GM20431 (cell line): ENCODE measurements around the gene TTC21A.

Experiments
- in situ Hi-C: fragments of 300-500 bp; cut with MseI, MboI; formaldehyde crosslinking; loops from one replicate; pipeline ENCODE4 v1.15.0; 2020; ENCODE audit warnings: low sequenced_read_pairs; ENCODE audit not compliant: unreplicated experiment

Gene TTC21A

GRCh38 chr3:39110041-39110639 is 2.7 kb downstream of the TTC21A start:
- in situ Hi-C loops = no loop called here

GRCh38 chr3:39112113-39112512 is 4.6 kb downstream of the TTC21A start:
- in situ Hi-C loops = no loop called here

- in situ Hi-C loops = no loop called here
These were observed 5.1 kb downstream of the TTC21A start for GRCh38 chr3:39112535-39112934.

- in situ Hi-C loops = no loop called here
These were observed 5.8 kb downstream of the TTC21A start for GRCh38 chr3:39113291-39113690.

GRCh38 chr3:39114456-39114855 is 7.0 kb downstream of the TTC21A start:
- in situ Hi-C loops = no loop called here

GRCh38 chr3:39115870-39116269 is 8.4 kb downstream of the TTC21A start:
- in situ Hi-C loops = no loop called here

- in situ Hi-C loops = no loop called here
These were observed 10.6 kb downstream of the TTC21A start for GRCh38 chr3:39118079-39118478.

- in situ Hi-C loops = no loop called here
These were observed 11.6 kb downstream of the TTC21A start for GRCh38 chr3:39118931-39119660.

GRCh38 chr3:39121621-39122020 is 14.1 kb downstream of the TTC21A start:
- in situ Hi-C loops = no loop called here

- in situ Hi-C loops = no loop called here
These were observed 15.3 kb downstream of the TTC21A start for GRCh38 chr3:39122813-39123212.

- in situ Hi-C loops = no loop called here
These were observed 17.7 kb downstream of the TTC21A start for GRCh38 chr3:39124876-39125840.

GRCh38 chr3:39125841-39126500 is 18.5 kb downstream of the TTC21A start:
- in situ Hi-C loops = no loop called here

GRCh38 chr3:39126532-39127071 is 19.1 kb downstream of the TTC21A start:
- in situ Hi-C loops = no loop called here

GRCh38 chr3:39127269-39127907 is 19.9 kb downstream of the TTC21A start:
- in situ Hi-C loops = no loop called here

- in situ Hi-C loops = no loop called here
These were observed 20.4 kb downstream of the TTC21A start for GRCh38 chr3:39127908-39128304.

GRCh38 chr3:39128951-39129350 is 21.5 kb downstream of the TTC21A start:
- in situ Hi-C loops = no loop called here

- in situ Hi-C loops = no loop called here
These were observed 22.5 kb downstream of the TTC21A start for GRCh38 chr3:39130026-39130425.

GRCh38 chr3:39130693-39131265 is 23.3 kb downstream of the TTC21A start:
- in situ Hi-C loops = no loop called here
